Colonic mucosa (tissue), 4 donors: ENCODE measurements around the gene GATA5. TPM values are rescaled to one million over a fixed set of nuclear protein-coding genes. Genes with fewer than 3 reads are reported as not detected.
"Not testable (repeated sequence)": the region's sequence is repeated elsewhere in the genome, so short reads cannot be mapped to it uniquely, and the experiment has no call there.

Source experiments
- DNase-seq: peaks from one replicate; pipeline ENCODE4 v3.0.0-alpha.2; 2020
- H3K27ac ChIP-seq: fragments of 200-600 bp; one replicate; pipeline ENCODE4 v1.8.0; 2021
- H3K27me3 ChIP-seq: fragments of 200-600 bp; one replicate; pipeline ENCODE4 v1.8.0; 2021
- H3K36me3 ChIP-seq: fragments of 200-600 bp; one replicate; pipeline ENCODE4 v1.8.0; 2021
- H3K4me1 ChIP-seq: fragments of 200-600 bp; one replicate; pipeline ENCODE4 v1.8.0; 2021; ENCODE audit warnings: mild to moderate bottlenecking
- H3K4me3 ChIP-seq: fragments of 200-600 bp; one replicate; pipeline ENCODE4 v1.8.0; 2021
- H3K9ac ChIP-seq, 2 donors: one replicate each; pipeline ENCODE4 v1.7.0; 2013; ENCODE audit warnings: control low read depth in 2 of 2, low read depth in 2 of 2, low read length in 2 of 2
- H3K9me3 ChIP-seq: fragments of 200-600 bp; one replicate; pipeline ENCODE4 v1.8.0; 2021
- CTCF ChIP-seq: fragments of 200-600 bp; IDR thresholded peaks from one replicate; pipeline ENCODE4 v1.8.0; 2022; ENCODE audit warnings: antibody characterized with exemption, mild to moderate bottlenecking
- intact Hi-C: fragments of 100-400 bp; cut with DNase I; formaldehyde crosslinking; loops from one replicate; pipeline ENCODE4 v1.14.1; 2022
- total RNA-seq, 2 donors: library from RNA; stranded (reverse); fragmentation: NEBNext Ultra II Directional in 1 of 2; extraction: Animal tissue kit (Norgen Biotek cat#: 25700) in 1 of 2; gene quantifications; one replicate each; pipeline ENCODE4 v1.2.1, GENCODE V29; 2021
- donor health status: healthy.
- donor health status: DM: no; HTN: no; CAD: no.
- donor health status: DM: no; HTN: no; CAD: no.

The GATA5 gene
- total RNA-seq, 2 donors from 2014 or later, result 0.10 TPM; not detected in 1

DNA sequence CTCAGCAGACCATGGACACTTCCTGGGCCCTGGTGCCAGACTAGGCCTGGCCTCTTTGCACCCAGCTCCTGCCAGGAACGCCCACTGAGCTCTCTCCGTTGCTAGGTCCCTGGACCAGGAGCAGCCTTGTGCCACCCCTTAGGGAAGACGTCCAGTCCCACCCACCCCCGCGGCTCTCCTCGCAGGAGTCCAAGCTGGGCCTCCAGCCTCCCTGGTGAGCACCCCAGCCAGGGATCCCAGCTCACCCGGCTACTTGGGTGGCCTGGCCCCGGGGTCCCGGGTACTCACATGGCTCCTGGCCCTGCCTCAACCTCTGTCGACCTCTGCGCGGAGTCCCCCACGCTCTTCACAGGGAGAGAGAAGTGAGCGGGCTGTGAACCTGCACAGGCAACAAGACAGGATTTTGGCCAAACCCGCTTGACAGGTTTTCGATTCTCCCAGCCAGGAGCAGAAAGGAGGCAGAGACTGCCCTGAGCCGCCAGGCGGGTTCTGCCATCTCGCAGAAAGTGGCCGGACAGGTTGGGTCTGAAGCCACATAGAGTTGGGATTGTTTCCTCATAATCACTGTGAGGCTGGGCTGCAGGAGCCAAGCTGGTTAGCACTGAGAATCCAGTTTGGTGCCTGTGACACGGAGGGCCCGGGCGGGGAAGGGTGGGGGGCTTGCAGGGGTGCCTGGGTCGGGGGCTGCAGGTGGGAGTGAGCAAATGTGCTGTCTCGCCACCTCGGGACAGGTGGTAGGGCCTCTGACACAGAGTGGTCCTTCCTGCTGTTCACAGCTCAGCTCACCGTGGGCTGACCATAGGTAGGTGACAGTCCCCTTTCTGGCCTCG is 48.4 kb downstream of the GATA5 start, which contains the start of gene RBBP8NL:
Gene RBBP8NL, minus strand, starts transcription at position 368 of the 830 bp plus-strand sequence. CDS start 7,892 bp downstream, outside the sequence.
- Histone ChIP-seq H3K36me3 (no peaks in the 10 kb centered on the region), H3K4me3 (no peak within 1 kb of the TSS), H3K27me3 (no peaks in the 10 kb centered on the region), H3K9me3 (no peaks in the 10 kb centered on the region), H3K27ac (peak within 1 kb of the TSS; percentile 64), H3K4me1 (peaks cover 13% of the 10 kb centered on the region), H3K9ac (peak within 1 kb of the TSS; percentile 8 to 43)
- intact Hi-C loops, result no loop called here
- DNase-seq, result peak; percentile 96
- TF ChIP-seq CTCF, result no peak

GRCh38 chr20:62426699-62427131 is 49.1 kb downstream of the GATA5 start:
- H3K4me1 ChIP-seq, result peaks cover 13% of the 10 kb centered on the region
- H3K4me3 ChIP-seq, result no peak overlapping the region
- H3K9me3 ChIP-seq, result no peaks in the 10 kb centered on the region
- intact Hi-C loops, result no loop called here
- TF ChIP-seq CTCF, result no peak
- H3K27ac ChIP-seq, result peak overlapping the region; percentile 64
- peak; percentile 61 for DNase-seq
- H3K27me3 ChIP-seq, result no peaks in the 10 kb centered on the region
- H3K9ac ChIP-seq, result peak overlapping the region in 1 of 2 donors; percentile 43
- no peaks in the 10 kb centered on the region for H3K36me3 ChIP-seq

DNA sequence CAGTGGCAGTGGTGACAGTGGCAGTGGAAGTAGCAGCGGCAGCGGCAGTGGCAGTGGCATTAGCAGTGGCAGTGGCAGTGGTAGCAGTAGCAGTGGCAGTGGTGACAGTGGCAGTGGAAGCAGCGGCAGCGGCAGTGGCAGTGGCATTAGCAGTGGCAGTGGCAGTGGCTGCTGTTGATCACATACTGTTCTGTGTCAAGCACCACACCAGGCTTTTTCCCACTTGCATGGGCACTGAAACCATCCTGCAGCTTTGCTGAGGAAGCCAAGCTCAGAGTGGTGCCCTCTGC is 49.8 kb downstream of the GATA5 start:
- H3K27me3 ChIP-seq, H3K9me3 ChIP-seq, DNase-seq, H3K27ac ChIP-seq, intact Hi-C loops, H3K9ac ChIP-seq, H3K4me3 ChIP-seq, H3K36me3 ChIP-seq: not testable (repeated sequence)
- H3K4me1 ChIP-seq, result peaks cover 13% of the 10 kb centered on the region

DNA sequence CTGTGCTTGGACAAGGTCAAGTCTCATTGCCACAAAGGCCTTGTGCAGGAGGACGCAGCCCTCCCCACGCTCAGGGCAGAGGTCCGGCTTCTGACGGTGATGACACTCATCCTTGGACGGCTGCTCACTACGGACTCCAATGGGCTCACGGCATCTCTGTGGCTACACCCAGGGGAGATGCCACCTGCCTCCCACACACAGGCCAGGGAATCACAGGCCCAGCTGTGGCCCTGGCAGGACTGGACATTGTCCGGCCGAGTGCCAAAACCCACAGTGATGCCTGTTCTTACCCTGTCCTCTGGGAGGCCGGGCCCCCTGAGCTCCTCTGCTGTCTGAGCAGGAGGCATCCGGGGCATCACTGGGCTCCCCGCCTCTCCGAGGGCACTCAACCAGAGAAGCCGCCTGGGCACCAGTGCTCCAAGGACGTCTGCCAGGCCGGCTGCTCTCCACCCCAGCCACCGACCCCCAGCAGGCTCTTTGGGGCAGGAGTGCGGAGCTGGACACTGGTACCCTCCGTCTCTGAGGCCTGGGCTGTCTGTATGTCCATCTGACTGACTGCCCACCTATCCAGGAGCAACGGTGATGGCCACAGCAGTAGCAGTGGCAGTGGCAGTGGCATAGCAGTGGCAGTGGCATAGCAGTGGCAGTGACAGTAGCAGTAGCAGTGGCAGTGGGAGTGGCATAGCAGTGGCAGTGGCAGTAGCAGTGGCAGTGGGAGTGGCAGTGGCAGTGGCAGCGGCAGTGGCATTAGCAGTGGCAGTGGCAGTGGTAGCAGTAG is 50.3 kb downstream of the GATA5 start:
- no peaks in the 10 kb centered on the region for H3K27me3 ChIP-seq
- peaks cover 10% of the 10 kb centered on the region for H3K4me1 ChIP-seq
- intact Hi-C loops, result no loop called here
- no peak for TF ChIP-seq CTCF
- H3K27ac ChIP-seq, result no peak overlapping the region
- H3K9ac ChIP-seq, result no peak overlapping the region
- H3K36me3 ChIP-seq, result no peaks in the 10 kb centered on the region
- no peak overlapping the region for H3K4me3 ChIP-seq
- H3K9me3 ChIP-seq, result no peaks in the 10 kb centered on the region
- no peak for DNase-seq

DNA sequence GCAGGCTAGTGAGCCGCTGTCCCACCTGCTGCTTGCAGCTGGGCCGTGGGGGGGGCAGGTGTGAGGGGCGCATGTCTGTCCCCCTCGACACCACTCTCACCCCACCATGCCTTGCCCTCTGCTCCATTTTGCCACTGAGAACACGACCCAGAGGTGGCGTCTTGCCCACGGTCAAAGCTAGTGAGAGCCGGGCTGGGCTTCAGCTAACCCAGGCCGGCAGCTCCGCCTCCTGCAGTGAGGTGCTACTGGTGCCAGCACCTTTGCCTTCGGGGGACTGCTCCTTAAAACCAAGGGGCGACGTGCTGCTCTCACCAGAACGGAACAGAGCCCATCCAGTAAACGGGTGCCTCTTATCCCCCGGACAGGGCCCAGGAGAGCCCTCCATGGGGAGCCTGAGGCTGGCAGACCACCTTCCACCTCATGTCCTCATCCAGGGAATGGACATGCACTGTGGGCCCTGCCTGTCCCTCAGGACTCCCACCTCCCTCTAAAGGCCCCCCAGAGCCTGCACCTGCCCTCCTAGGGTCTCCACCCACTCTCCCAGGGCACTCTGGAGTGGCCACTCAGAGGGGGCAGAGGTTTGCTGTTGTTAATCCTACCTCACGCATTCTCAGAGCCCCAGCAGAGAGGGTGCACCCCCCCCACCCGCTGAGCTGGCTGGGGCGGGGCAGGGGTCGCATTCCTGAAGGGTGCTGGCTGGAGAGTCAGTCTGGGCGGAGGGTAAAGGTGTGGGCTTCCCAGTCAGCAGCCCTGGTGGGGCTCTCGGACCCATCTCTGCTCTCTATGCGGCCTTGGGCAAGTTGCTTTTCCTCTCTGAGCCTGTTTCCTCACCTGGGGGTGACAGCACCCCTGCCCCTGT is 51.3 kb downstream of the GATA5 start:
- Histone ChIP-seq H3K27me3 (no peaks in the 10 kb centered on the region), H3K27ac (no peak overlapping the region), H3K36me3 (no peaks in the 10 kb centered on the region), H3K4me3 (no peak overlapping the region), H3K9me3 (no peaks in the 10 kb centered on the region), H3K9ac (no peak overlapping the region), H3K4me1 (peaks cover 5% of the 10 kb centered on the region)
- TF ChIP-seq CTCF, result no peak
- DNase-seq, result no peak
- intact Hi-C loops, result no loop called here
